GM04503 (cell line): ENCODE measurements around the gene MRPS31.

Experiments
- DNase-seq: peaks from one replicate; pipeline ENCODE4 v3.0.0-alpha.2; 2012; ENCODE audit warnings: low read depth

MRPS31 gene

DNA sequence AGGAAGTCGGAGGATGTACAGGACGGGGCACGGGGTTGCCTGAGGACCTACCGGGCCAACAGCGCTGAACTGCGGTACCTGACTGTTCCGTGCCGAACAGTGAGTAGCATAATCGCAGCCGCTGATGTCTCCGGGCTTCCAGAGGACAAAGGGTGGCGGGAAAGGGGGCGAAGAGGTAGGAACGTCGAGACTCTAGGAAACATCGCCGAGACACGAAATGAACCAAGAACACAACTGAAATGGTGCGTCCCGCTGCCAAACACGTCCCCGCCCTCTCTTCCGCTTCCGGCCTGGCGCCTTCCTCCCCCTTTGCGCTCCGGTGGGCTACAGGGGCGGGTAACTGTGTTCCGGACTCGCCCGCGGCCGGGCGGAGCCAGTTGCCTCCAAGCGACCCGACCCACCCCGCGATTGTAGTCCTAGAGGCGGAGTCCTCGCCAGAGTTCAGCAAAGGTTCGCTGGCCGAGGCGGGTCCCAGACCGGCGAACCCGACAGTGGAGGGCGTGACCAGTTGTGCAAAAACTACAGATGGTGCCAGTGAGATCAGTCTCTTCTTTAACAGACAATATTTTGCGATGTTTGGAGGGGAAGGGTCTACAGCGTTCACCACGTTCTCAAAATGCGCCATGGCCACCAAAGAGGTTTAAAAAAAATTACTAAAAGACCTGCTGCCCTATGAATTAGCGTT, at the start of gene MRPS31:
Gene MRPS31, minus strand, starts transcription at position 257 of the 685 bp plus-strand sequence. Its CDS starts 54 bp downstream, at position 203.
- DNase-seq: peak; percentile 66

DNA sequence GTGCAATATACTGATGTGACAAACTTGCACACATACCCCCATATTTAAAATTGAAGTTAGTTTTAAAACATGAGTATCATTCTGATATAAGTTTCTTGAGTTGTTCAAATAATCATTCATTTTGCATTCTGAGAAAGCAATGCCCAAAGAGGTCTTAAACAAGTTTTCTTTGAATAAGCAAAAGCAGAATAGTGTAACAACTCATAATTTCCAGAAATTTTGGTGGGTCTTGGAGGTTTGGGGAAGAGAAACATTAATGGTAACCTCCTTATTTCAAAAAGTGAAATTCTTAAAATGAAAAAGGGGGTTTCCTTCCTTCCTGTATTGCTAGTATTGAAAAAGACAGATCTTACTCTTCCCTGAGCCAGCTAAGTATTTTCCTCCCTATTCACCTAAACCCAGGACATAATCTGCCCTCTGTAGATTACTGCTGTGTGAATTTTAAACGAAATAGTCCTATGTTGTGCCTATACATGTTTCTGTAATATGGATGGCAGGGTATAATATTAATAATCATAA, 48.9 kb upstream of the MRPS31 start:
- DNase-seq: no peak

DNA sequence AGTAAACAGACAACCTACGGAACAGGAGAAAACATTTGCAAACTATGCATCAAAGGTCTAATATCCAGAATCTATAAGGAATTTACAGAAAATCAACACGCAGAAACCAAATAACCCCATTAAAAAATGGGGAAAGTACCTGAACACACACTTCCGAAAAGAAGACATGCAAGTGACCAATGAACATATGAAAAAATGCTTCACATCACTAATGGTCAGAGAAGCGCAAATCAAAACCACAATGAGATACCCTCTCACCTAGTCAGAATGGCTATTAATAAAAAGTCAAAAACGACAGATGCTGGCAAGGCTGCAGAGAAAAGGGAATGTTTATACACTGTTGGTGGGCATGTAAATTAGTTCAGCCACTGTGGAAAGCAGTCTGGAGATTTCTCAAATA, 47.9 kb upstream of the MRPS31 start:
- no peak for DNase-seq

DNA sequence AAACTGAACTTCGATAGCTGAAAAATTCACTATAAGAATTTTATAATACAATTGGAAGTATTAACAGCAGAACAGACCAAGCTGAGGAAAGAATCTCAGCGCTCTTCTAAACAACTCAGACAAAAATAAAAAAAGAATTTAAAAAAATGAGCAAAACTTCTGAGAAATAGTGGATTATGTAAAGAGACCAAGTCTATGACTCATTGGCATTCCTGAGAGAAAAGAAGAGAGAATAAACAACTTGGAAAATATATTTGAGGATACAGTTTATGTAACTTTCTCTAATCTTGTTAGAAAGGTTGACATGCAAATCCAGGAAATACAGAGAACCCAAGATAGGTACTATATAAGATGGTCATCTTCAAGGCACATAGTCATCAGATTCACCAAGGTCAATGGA, 43.8 kb upstream of the MRPS31 start:
- no peak for DNase-seq

DNA sequence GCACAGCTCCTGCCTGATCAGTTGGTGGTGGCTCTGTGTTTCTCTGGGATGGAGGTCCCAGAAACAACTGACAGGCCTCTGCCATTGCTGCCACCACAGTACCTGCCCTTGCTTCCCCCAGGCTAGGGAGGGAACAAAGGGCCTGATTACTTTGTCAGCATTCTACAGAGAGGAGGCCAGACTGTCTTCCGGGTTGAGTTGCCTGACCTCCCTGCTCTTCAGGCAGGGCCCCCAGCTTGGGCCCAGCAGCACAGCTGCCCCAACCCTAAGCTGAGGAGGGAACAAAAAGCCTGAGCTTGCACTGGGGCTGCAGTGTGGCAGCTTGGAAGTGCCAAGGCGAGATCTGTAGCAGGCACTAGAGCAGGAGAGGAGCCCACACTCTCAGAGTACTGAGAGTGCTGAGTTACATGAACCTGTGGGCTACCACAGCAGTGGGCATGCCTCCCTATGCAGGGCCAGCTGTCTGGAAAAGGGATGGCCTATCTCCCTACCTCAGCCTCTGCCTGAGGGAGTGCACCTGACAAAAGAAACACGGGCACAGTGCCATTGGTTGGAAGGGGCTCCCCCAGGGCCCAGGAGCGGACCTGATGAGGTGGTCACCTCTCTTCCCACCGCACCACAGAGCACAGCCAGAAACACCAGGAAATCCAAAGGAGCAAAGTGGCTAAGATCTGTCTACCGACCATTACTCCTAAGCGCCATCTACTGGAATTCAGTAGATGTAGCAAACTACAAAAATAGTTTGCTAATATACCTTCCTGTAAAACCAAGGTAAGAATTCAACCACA, 42.9 kb upstream of the MRPS31 start:
- no peak for DNase-seq

DNA sequence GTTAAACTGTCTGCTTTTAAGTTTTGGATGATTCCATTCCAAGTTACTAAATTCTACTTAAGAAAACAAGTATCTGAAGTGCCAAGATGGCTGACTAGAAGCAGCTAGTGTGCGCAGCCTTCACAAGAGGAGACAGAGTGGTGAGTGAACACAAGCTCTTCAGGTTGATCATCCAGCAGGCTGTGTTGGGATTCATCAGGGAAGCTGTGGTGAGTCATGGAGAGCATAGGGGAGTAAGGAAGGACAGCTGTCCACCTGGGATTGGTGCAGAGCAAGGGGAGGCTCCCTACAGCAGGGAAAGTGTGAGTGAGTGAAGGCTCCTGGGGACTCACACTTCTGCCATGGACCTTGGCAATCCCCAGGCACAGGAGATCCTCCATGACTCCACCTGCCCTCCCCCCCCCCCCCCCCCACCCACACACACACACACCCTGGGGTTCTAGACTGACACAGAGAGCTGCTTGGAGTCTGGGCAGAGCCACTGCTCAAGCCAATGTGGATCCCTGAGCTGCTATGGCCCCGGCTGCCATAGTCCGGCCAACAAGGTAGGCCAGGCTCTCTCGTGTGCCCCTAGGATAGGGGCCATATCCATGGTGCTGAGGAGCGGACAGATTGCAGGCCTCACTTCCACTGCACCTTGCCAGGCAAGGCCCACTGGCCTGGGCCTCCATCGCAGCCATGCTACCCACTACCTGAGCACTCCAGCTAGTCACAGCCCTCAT, 41.9 kb upstream of the MRPS31 start:
- no peak for DNase-seq

DNA sequence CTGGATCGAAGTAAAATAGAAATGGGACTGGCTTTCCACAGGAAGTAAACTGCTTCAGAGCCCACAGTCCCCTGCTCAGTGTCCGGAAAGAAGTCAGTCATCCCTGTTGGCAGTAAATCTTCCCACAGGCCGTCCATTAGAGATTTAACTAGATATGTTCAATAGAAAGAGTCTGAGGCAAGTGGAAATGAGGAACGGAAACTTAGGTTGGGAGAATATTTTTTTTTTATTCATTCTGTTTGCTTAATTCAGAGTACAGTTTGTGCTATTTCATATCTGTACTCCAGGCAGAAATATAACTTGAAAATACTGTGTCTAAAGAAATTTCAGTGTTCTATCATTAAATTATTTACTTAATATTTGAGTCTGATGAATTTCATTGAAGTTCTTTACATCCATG, 41.1 kb upstream of the MRPS31 start:
- no peak for DNase-seq

DNA sequence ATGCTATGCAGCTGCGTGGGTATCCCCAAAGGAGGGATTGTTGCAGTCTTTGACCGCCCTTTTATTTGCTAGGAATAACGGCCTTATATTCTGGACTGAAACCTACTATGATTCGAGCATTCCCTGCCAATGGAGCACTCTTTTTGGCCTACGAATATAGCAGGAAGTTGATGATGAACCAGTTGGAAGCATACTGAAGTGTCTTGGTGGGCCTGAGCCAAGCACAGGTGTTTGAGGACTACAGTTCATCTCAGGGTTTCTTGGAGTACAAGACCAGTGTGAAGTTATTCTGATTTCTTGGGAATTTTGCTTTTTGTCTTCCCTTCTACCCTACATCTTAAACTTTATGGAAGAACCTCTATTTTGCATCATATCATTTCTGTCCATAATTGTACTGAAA, 38.5 kb upstream of the MRPS31 start:
- no peak for DNase-seq

DNA sequence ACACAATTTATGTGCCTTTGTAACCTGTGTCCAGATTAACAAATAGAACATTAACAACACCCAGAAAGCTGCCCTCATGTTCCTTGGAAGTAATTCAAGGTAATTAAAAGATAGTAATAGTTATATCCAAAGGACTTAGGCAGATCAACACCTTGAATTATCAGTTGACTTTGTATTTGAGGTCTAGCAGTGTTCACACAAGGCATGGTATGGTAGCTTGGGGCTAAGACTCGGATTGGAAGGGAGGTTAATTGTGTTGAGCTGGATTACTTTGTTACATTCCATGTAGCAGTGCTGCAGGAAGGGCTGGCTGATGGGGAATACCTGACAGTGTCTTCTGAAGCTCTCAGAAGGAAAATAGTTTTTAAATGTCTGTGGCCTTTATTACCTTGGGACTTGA, 35.3 kb upstream of the MRPS31 start:
- no peak for DNase-seq

DNA sequence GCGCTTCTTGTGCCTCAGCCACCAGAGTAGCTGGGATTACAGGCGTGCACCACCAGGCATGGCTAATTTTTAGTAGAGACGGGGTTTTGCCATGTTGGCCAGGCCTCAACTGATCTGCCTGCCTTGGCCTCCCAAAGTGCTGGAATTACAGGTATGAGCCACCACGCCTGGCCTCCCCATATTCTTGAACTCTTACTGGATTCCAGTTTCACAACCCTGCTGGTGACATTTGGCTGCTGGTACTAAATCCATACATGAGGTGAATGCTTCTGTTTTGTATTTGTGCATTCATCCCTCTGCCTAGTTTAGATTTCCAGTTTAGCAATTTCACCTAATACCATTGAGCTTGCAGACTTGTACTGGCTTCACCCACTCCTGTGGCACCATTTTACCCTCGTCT, 32.3 kb upstream of the MRPS31 start:
- no peak for DNase-seq

DNA sequence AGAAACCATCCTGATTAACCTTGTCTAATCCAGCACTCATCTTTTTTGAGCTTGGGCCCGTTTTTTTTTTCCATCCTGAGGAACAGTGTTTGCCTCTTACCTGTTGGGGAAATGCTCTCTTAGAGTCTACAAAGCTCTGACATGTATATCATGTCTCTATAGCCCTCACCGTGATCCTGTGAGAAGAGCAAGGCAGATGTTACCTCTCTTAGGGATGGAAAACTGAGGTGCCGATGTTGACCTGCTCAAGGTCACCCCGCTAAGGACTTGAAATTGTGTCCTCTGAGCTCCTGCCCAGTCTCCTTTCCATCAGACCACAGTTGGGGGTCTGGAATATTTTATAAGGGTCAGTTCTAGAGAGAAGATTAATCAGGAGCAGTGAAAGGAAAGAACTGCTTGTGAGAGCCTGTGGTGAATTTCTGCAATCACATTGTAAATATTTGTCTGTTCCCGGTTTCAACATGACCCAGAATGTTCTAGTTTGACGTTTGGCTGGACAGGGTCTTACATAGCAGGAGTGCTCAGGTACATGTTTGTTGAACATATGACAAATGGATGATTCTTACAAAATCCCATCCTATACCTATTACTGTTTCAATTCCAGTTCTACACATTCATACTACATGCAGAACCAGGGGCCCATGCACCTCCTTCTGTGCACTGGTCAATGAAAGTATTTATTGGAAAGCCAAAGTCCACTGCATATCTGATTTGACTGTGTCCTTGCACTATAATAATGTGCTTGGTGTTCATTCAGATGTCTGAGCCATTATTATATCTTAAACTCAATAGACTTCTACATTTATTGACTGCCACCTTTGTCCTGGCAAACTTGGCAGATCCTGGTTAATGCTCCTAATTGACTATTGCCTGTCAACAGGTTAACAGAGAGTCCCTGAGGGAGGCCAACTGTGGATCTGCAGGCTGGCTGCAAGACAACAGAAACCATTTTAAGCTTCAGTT, 30.5 kb upstream of the MRPS31 start:
- no peak for DNase-seq

DNA sequence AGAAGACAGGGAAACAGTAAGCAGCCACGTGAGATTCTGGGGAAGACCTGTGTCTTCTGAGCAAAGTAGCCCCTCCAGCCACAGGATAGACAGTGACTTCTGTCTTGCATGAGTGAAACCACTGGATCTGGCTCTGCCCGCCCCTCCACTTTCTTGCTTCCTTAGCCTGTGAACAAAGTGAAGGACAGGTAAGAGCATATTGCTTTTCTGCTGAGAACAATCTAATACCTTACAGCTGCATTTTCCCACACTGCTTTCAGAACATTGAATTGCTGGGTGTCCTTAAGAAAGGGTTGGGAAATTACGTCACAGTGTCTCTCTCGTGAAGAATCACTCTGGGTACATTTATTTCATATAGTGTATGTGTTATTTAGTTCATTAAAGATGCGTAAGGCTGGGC, 29.6 kb upstream of the MRPS31 start:
- no peak for DNase-seq

DNA sequence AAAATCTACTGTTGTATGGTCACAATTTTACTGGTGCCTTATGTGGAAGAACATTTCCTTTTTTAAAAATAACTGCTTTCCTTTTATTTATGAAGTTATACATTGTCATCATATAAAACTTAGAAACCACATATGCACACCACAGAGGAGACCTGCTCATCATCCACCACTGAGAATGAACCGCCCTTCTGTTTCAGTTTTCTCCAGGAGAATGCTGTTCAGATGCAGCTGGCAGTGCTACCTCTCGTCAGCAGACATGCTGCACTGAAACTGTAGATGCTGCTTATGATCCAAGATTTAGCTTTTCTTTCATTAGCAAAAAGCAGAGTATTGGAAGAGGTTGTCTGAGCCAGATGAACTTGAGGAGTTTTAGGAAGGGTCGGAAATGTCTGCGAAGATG, 28.5 kb upstream of the MRPS31 start:
- no peak for DNase-seq

DNA sequence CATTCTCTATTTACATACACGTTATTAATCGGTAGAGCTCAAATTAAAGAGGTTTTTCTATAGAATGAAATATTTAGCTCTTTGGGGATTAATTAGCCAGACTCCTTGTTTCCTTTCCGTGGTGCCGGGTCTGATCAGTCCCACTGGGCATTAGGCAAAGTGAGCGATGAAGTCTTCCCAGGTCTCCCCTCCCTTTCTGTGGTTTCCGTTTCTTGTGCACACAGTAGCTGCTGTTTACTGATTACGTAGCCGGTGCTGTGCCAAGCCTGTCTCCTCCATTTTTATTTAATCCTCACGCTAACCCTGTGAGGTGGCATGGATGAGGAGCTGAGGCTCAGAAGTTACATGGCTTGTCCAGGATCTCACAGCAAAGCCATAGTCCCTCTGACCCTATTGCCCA, 27.4 kb upstream of the MRPS31 start:
- no peak for DNase-seq

DNA sequence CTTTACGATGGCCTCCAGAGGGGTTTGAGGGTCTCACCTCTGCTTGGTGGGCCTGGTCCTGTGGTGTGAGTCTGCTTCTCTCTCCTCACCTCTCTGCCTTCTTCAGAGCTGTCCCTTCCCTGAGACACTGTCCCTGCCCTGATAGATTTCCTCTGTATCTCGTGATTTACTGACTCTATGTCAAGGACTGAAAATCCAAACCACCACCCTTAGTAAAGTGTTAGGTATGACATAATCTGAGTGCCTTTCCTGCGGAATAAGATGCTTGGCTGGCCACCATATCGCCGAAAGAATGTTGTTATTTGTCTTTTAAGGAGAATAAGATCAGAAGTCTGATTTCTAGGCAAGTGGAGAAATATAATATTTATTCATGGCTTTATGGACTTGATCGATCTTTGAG, 25.7 kb upstream of the MRPS31 start:
- DNase-seq: no peak

DNA sequence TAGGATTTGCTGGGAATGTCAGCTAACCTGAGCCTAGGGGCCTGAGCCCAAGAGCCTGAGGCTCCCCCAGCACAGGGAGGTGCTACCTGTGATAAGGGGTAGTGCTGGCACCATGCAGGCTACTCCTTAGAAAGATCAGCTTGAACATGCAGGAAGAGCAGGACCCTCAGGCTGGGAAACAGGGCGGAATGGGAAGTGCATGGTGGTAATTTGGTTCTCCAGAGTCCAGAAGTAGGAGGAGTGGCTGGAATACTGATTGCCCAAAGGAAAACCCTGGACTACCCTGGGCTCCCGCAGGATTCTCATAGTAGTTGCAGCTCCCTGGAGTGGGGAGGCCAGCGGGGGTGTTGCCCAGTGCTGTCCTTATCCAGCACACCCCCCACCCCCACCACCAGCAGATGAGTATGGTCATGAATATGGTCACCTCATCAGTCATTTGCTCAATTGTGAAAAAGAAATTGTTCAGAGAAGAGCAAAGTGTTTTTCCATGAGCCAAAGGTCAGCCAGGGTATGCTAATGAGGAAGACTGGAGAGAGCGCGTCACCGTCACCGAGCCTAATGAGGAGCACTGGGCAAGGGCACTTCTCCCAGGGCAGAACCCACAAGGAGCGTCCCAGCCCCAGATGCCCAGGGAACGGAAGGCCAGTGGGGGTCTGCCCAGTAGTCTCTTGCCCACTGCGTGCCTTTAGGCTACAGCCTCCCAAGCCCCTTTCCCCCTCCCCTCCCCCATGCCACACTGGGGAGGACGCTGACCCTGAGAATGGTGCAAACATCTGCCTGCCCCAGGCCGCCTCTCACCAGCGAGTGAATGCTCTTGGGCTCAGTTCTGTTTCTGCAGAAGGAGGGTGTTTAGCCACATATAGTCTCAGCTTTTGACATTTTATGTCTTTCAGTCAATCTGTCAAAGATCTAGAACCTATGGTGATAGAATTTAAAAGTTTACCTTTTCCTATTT, 23.7 kb upstream of the MRPS31 start:
- DNase-seq: no peak

DNA sequence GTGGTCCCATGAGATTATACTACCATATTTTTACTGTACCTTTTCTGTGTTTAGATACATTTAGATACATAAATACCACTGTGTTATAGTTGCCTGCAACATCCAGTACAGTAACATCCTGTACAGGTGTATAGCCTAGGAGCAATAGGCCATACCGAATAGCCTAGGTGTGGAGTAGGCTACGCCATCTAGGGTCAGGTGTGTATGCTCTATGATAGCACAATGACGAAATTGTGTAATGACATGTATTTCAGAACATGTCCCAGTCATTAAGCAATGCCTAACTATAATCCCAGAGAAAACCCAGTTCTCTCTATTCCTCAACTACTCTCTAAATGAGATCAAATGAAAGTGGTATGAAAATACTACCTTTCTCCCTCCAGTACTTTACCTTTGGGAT, 22.3 kb upstream of the MRPS31 start:
- DNase-seq: no peak

DNA sequence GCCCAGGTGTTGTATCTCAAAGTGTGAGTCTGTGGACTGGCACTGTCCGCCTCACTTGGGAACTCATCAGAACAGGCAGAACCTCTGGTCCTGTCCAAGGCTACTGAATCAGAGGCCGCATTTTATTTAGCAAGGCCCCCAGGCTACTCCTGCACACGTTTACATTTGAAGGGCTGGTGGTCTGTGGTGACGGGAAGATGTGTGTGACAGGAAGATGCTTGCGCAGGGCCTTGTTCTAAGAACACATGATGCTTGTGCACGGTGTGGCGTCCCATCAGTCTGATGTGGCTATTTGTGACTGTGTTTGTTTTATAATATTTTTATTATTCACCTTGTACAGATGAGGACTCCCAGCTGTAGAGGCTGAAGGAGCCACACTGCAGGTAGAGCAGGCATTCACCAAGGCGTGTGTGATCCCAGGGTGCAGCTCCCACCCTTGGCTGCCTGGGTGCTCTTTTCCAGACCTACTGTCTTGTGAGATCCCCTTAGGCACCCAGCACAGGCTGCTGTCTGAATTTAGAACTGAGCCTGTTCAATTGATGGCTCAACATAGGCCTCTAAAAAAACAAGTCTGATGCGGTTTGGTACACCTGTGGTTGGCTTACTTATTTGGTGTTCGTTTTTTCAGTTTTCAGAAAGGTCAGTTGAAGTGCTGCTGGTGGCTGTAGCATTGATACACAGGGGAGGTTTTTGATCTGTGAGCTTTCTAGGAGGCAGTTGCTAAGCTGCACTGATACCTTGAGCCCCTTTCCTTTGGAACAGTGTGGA, 21.5 kb upstream of the MRPS31 start:
- no peak for DNase-seq

DNA sequence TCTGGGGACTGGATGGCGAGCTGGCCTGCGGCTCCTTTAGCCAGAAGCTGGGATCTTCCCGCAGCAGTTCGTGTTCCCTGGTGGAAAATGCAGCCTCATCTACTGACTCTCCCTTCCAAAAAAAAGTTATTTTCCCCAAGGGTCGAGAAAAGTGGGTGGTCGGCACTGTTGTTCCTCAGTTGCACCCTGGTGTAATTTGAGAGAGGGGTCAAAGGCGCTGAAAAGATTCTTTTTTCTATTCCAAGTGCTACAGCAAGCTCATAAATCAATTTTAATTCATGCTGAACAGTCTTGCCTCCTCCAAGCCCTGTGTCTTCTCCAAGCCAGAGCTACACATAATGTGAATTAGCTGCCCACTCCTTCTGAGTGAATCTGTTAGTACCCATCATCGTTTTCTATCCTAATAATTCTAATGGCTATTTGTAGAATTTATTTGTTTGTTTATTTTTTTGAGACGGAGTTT, 19.2 kb upstream of the MRPS31 start:
- DNase-seq: no peak
